Right lobe of liver (tissue), 4 donors: ENCODE measurements around the gene CCL4L2.
"Not testable (repeated sequence)": the region's sequence is repeated elsewhere in the genome, so short reads cannot be mapped to it uniquely, and the experiment has no call there.

Experiments
- POLR2A ChIP-seq: fragments of 450-650 bp; IDR thresholded peaks from one replicate; pipeline ENCODE4 v1.6.1; 2017; ENCODE audit warnings: antibody characterized with exemption, mild to moderate bottlenecking
- TF ChIP-seq, protein P1 (sequence below), 4 donors: fragments of 200-600 bp in 3 of 4; fragments of 450-650 bp in 1 of 4; IDR thresholded peaks; one replicate each; pipeline versions ENCODE4 v1.5.1 to v1.8.0; 2016 to 2022; ENCODE audit warnings: antibody characterized with exemption in 4 of 4, mild to moderate bottlenecking in 2 of 4
- donor health status: DM: no; HTN: no; CAD: no.
- donor health status: DM: no; HTN: no; CAD: no.
- donor health status: DM: no; HTN: yes; CAD: no.

DNA sequence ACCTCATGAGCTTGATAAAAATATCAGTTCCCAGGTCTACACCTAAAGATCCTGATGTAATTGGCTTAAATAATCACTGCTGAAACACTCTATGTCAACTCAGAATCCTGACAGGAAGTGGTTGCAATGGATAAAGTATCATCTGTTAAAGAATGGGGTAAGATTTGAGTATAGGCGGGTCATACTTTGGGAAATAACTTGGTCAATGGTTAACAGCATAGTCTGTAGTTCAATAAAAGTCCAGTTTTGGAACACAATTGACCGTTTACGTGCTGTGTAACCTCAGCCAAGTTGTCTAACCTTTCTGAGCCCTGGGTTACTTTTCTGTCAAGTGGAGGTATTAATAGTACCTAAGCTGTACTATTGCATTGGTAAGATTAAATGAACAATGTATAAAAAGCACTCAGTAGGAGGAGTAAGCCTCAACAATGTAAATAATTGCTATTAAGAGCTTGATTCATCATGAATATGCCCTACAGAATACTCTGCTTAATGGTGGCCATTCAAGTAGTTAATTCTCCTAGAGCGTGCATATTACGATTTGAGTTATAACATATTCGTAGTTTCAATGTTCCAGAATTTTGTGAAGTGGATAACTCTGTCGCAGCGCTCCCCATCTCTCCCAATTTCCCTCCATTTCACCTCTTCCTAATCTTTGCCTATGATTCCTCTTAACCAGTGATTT lies 16.6 kb upstream of the CCL4L2 start:
- TF ChIP-seq, protein P1, sequence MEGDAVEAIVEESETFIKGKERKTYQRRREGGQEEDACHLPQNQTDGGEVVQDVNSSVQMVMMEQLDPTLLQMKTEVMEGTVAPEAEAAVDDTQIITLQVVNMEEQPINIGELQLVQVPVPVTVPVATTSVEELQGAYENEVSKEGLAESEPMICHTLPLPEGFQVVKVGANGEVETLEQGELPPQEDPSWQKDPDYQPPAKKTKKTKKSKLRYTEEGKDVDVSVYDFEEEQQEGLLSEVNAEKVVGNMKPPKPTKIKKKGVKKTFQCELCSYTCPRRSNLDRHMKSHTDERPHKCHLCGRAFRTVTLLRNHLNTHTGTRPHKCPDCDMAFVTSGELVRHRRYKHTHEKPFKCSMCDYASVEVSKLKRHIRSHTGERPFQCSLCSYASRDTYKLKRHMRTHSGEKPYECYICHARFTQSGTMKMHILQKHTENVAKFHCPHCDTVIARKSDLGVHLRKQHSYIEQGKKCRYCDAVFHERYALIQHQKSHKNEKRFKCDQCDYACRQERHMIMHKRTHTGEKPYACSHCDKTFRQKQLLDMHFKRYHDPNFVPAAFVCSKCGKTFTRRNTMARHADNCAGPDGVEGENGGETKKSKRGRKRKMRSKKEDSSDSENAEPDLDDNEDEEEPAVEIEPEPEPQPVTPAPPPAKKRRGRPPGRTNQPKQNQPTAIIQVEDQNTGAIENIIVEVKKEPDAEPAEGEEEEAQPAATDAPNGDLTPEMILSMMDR (IDR thresholded peaks at IDR 0.05): not testable (repeated sequence)
- TF ChIP-seq POLR2A: not testable (repeated sequence)
